ENCODE results near the gene EPYC.

EPYC gene

GRCh38 chr12:91044586-91044985, 39.8 kb upstream of the EPYC start:
- Histone ChIP-seq H3K9ac (ENCODE audit: low read depth, low read length) (no peak overlapping the region), H3K27ac (ENCODE audit: low read length) (no peak overlapping the region), H4K20me1 (ENCODE audit: insufficient read depth, low read length) (no peaks in the 10 kb centered on the region), H3K9me3 (ENCODE audit: insufficient read depth, low read length, severe bottlenecking) (no peaks in the 10 kb centered on the region), H3K4me2 (ENCODE audit: insufficient read depth, low read length) (no peak overlapping the region), H3K4me3 (ENCODE audit: low read depth in 1 of 2, low read length in 2 of 2) (no peak overlapping the region), H3K27me3 (ENCODE audit: insufficient read depth, low read length, poor library complexity) (no peaks in the 10 kb centered on the region), H3K36me3 (ENCODE audit: insufficient read depth, low read length) (no peaks in the 10 kb centered on the region), H3K4me1 (ENCODE audit: insufficient read depth, low read length) (no peaks in the 10 kb centered on the region), H3K79me2 (ENCODE audit: insufficient read depth, low read length) (no peaks in the 10 kb centered on the region), H2AFZ (ENCODE audit: low read depth, low read length) (no peak overlapping the region)
- no peak for TF ChIP-seq CTCF (IDR thresholded peaks at IDR 0.05; ENCODE audit: borderline replicate concordance, extremely low read depth, low read length, poor library complexity, severe bottlenecking)
- TF ChIP-seq EZH2 (IDR thresholded peaks at IDR 0.05; ENCODE audit: borderline replicate concordance, low read depth, low read length, severe bottlenecking), result no peak
- DNase-seq (no peak), ATAC-seq (ENCODE audit: insufficient read depth, low read depth) (no peak)

- Histone ChIP-seq H4K20me1 (ENCODE audit: insufficient read depth, low read length) (no peaks in the 10 kb centered on the region), H3K27ac (ENCODE audit: low read length) (no peak overlapping the region), H3K4me3 (ENCODE audit: low read depth in 1 of 2, low read length in 2 of 2) (no peak overlapping the region), H3K79me2 (ENCODE audit: insufficient read depth, low read length) (no peaks in the 10 kb centered on the region), H3K27me3 (ENCODE audit: insufficient read depth, low read length, poor library complexity) (no peaks in the 10 kb centered on the region), H3K9me3 (ENCODE audit: insufficient read depth, low read length, severe bottlenecking) (no peaks in the 10 kb centered on the region), H3K4me2 (ENCODE audit: insufficient read depth, low read length) (no peak overlapping the region), H3K4me1 (ENCODE audit: insufficient read depth, low read length) (no peaks in the 10 kb centered on the region), H2AFZ (ENCODE audit: low read depth, low read length) (no peak overlapping the region), H3K9ac (ENCODE audit: low read depth, low read length) (no peak overlapping the region), H3K36me3 (ENCODE audit: insufficient read depth, low read length) (no peaks in the 10 kb centered on the region)
- TF ChIP-seq CTCF (IDR thresholded peaks at IDR 0.05; ENCODE audit: borderline replicate concordance, extremely low read depth, low read length, poor library complexity, severe bottlenecking) (no peak), EZH2 (IDR thresholded peaks at IDR 0.05; ENCODE audit: borderline replicate concordance, low read depth, low read length, severe bottlenecking) (no peak)
- no peak for DNase-seq
- ATAC-seq (ENCODE audit: insufficient read depth, low read depth), result no peak
These were observed 38.6 kb upstream of the EPYC start for GRCh38 chr12:91043408-91043807.

GRCh38 chr12:91040096-91040755, 35.5 kb upstream of the EPYC start:
- Histone ChIP-seq H3K79me2 (ENCODE audit: insufficient read depth, low read length) (no peaks in the 10 kb centered on the region), H3K9ac (ENCODE audit: low read depth, low read length) (no peak overlapping the region), H3K4me3 (ENCODE audit: low read depth in 1 of 2, low read length in 2 of 2) (no peak overlapping the region), H3K27me3 (ENCODE audit: insufficient read depth, low read length, poor library complexity) (no peaks in the 10 kb centered on the region), H3K4me2 (ENCODE audit: insufficient read depth, low read length) (no peak overlapping the region), H4K20me1 (ENCODE audit: insufficient read depth, low read length) (no peaks in the 10 kb centered on the region), H3K27ac (ENCODE audit: low read length) (no peak overlapping the region), H3K4me1 (ENCODE audit: insufficient read depth, low read length) (no peaks in the 10 kb centered on the region), H3K36me3 (ENCODE audit: insufficient read depth, low read length) (no peaks in the 10 kb centered on the region), H3K9me3 (ENCODE audit: insufficient read depth, low read length, severe bottlenecking) (no peaks in the 10 kb centered on the region), H2AFZ (ENCODE audit: low read depth, low read length) (no peak overlapping the region)
- no peak for DNase-seq
- TF ChIP-seq CTCF (IDR thresholded peaks at IDR 0.05; ENCODE audit: borderline replicate concordance, extremely low read depth, low read length, poor library complexity, severe bottlenecking) (no peak), EZH2 (IDR thresholded peaks at IDR 0.05; ENCODE audit: borderline replicate concordance, low read depth, low read length, severe bottlenecking) (no peak)
- ATAC-seq (ENCODE audit: insufficient read depth, low read depth), result no peak
